MM.1S (cell line): Measurements from ENCODE around the gene PDZRN4.

Experiments
- DNase-seq: peaks from one replicate; pipeline ENCODE4 v3.0.0-alpha.2; 2015
- H2AFZ ChIP-seq: fragments of 300-600 bp; sonication (generic); 2 replicates; pipeline ENCODE4 v1.6.0; 2016; ENCODE audit warnings: antibody characterized with exemption, low read length
- H3F3A ChIP-seq: fragments of 300-600 bp; sonication (generic); 2 replicates; pipeline ENCODE4 v1.6.1; 2016; ENCODE audit warnings: mild to moderate bottlenecking, antibody characterized with exemption, low read length, moderate library complexity, mixed read lengths; ENCODE audit not compliant: insufficient read depth
- H3K27ac ChIP-seq: fragments of 300-600 bp; sonication (generic); 2 replicates; pipeline ENCODE4 v1.5.1; 2016; ENCODE audit warnings: mild to moderate bottlenecking, low read length
- H3K27me3 ChIP-seq: fragments of 300-600 bp; sonication (generic); replicated peaks from 2 replicates; pipeline ENCODE4 v1.6.0; 2016; ENCODE audit warnings: low read length; ENCODE audit not compliant: insufficient read depth
- H3K36me3 ChIP-seq: fragments of 300-600 bp; sonication (generic); replicated peaks from 2 replicates; pipeline ENCODE4 v1.6.1; 2016; ENCODE audit warnings: mild to moderate bottlenecking, low read length, mixed read lengths; ENCODE audit not compliant: insufficient read depth
- H3K4me1 ChIP-seq: fragments of 300-600 bp; sonication (generic); 2 replicates; pipeline ENCODE4 v1.6.1; 2016; ENCODE audit warnings: low read length, mixed read lengths
- H3K4me2 ChIP-seq: fragments of 300-600 bp; sonication (generic); 2 replicates; pipeline ENCODE4 v1.6.0; 2016; ENCODE audit warnings: low read depth, low read length
- H3K4me3 ChIP-seq: fragments of 300-600 bp; sonication (generic); 2 replicates; pipeline ENCODE4 v1.5.1; 2016; ENCODE audit warnings: low read length, mixed read lengths
- H3K79me2 ChIP-seq: fragments of 300-600 bp; sonication (generic); 2 replicates; pipeline ENCODE4 v1.6.1; 2016; ENCODE audit warnings: mixed run types, low read length, mixed read lengths
- H3K9ac ChIP-seq: fragments of 300-600 bp; sonication (generic); 2 replicates; pipeline ENCODE4 v1.6.1; 2016; ENCODE audit warnings: low read length, mixed read lengths
- H3K9me2 ChIP-seq: fragments of 300-600 bp; sonication (generic); replicated peaks from 2 replicates; pipeline ENCODE4 v1.6.1; 2016; ENCODE audit warnings: mild to moderate bottlenecking, low read length, mixed read lengths; ENCODE audit not compliant: insufficient read depth
- H3K9me3 ChIP-seq: fragments of 300-600 bp; sonication (generic); replicated peaks from 2 replicates; pipeline ENCODE4 v1.6.1; 2016; ENCODE audit warnings: mild to moderate bottlenecking, low read length, mixed read lengths; ENCODE audit not compliant: insufficient read depth
- H4K20me1 ChIP-seq: fragments of 300-600 bp; sonication (generic); 2 replicates; pipeline ENCODE4 v1.6.1; 2016; ENCODE audit warnings: mild to moderate bottlenecking, low read length, moderate library complexity, mixed read lengths; ENCODE audit not compliant: insufficient read depth
- CTCF ChIP-seq: fragments of 300-600 bp; sonication (generic); IDR thresholded peaks from 2 replicates; pipeline ENCODE4 v1.5.1; 2016; ENCODE audit warnings: antibody characterized with exemption, low read length, mixed read lengths
- EZH2 ChIP-seq: fragments of 300-600 bp; sonication (generic); optimal IDR thresholded peaks from 2 replicates; pipeline ENCODE3; 2017; ENCODE audit warnings: low read depth, mild to moderate bottlenecking, antibody characterized with exemption, low read length, mixed read lengths
- EZH2phosphoT487 ChIP-seq: fragments of 300-600 bp; sonication (generic); IDR thresholded peaks from 2 replicates; pipeline ENCODE4 v1.6.1; 2018; ENCODE audit warnings: antibody characterized with exemption, low read length

The PDZRN4 gene

GRCh38 chr12:41438854-41439541, 250.9 kb downstream of the PDZRN4 start:
- Histone ChIP-seq H3F3A (peaks cover 28% of the 10 kb centered on the region), H4K20me1 (no peaks in the 10 kb centered on the region), H3K9ac (peak overlapping the region; percentile 48; the same call in 1 of the 2 replicates), H3K27me3 (no peaks in the 10 kb centered on the region), H3K4me3 (peak overlapping the region; percentile 54), H3K27ac (peak overlapping the region; percentile 50; the same call in 1 of the 2 replicates), H2AFZ (peak overlapping the region; percentile 21), H3K4me2 (peak overlapping the region; percentile 58), H3K9me3 (no peaks in the 10 kb centered on the region), H3K79me2 (no peaks in the 10 kb centered on the region), H3K9me2 (no peaks in the 10 kb centered on the region), H3K36me3 (no peaks in the 10 kb centered on the region), H3K4me1 (peaks cover 38% of the 10 kb centered on the region)
- TF ChIP-seq CTCF (peak; percentile 32), EZH2 (no peak)
- DNase-seq: peak; percentile 32

DNA sequence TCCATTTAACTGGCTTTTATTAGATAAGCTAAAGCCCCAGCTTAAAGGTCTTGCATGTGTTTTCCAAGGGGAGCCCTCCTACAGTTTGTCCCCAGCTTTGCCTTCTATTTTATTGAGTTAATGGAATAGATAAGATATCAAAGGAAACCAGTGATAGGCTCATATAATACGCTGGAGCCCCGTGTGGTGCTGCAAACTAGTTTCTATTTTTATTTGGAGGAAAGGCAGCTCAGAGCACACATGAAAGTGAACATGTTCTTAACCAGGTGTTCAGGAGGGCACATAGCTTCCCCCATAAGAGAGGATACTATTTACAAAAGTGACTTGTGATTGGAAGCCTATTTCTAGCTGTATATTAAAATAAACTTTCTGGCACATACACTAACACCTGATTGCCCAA, 251.7 kb downstream of the PDZRN4 start:
- H3K36me3 ChIP-seq: no peaks in the 10 kb centered on the region
- no peaks in the 10 kb centered on the region for H3K9me2 ChIP-seq
- H3K9me3 ChIP-seq: no peaks in the 10 kb centered on the region
- H3K79me2 ChIP-seq: no peaks in the 10 kb centered on the region
- peak overlapping the region; percentile 58 for H3K4me2 ChIP-seq
- H3F3A ChIP-seq: peaks cover 28% of the 10 kb centered on the region
- H3K27ac ChIP-seq: peak overlapping the region; percentile 50; the same call in 1 of the 2 replicates
- H2AFZ ChIP-seq: peak overlapping the region; percentile 21
- peak overlapping the region; percentile 39; the same call in 1 of the 2 replicates for H3K9ac ChIP-seq
- H4K20me1 ChIP-seq: no peaks in the 10 kb centered on the region
- no peak for TF ChIP-seq EZH2
- no peak for TF ChIP-seq EZH2phosphoT487
- TF ChIP-seq CTCF: no peak
- H3K4me1 ChIP-seq: peaks cover 34% of the 10 kb centered on the region
- peak overlapping the region; percentile 44 for H3K4me3 ChIP-seq
- peak; percentile 73 for DNase-seq
- H3K27me3 ChIP-seq: no peaks in the 10 kb centered on the region

- Histone ChIP-seq H3K36me3 (no peaks in the 10 kb centered on the region), H3K27me3 (no peaks in the 10 kb centered on the region), H3K4me1 (peaks cover 34% of the 10 kb centered on the region), H4K20me1 (no peaks in the 10 kb centered on the region), H3K9me3 (no peaks in the 10 kb centered on the region), H3K4me3 (no peak overlapping the region), H2AFZ (no peak overlapping the region; the same call in 1 of the 2 replicates), H3K27ac (peak overlapping the region; percentile 27; the same call in 1 of the 2 replicates), H3K4me2 (peak overlapping the region; percentile 58; the same call in 1 of the 2 replicates), H3F3A (peaks cover 28% of the 10 kb centered on the region), H3K9ac (no peak overlapping the region; the same call in 1 of the 2 replicates), H3K79me2 (no peaks in the 10 kb centered on the region), H3K9me2 (no peaks in the 10 kb centered on the region)
- DNase-seq: peak; percentile 46
- TF ChIP-seq CTCF (no peak), EZH2phosphoT487 (no peak), EZH2 (no peak)
These were observed 253.1 kb downstream of the PDZRN4 start for GRCh38 chr12:41441180-41441579.
